HL-60 (cell line): ENCODE data around the gene CFAP54.

Source experiments
- CTCF ChIP-seq: IDR thresholded peaks from one replicate; pipeline ENCODE4 v1.5.1; 2011; ENCODE audit warnings: low read length, control low read depth, inconsistent platforms; ENCODE audit not compliant: insufficient read depth
- GABPA ChIP-seq: IDR thresholded peaks from 2 replicates; pipeline ENCODE4 v1.6.1; 2012; ENCODE audit warnings: low read depth
- POLR2AphosphoS5 ChIP-seq: IDR thresholded peaks from 2 replicates; pipeline ENCODE4 v1.6.1; 2012; ENCODE audit warnings: low read depth
- TF ChIP-seq, protein P1 (sequence below): IDR thresholded peaks from 2 replicates; pipeline ENCODE4 v1.6.1; 2012; ENCODE audit warnings: low read depth; ENCODE audit not compliant: insufficient replicate concordance

- TF ChIP-seq POLR2AphosphoS5: no peak
- no peak for TF ChIP-seq CTCF
- TF ChIP-seq, protein P1, sequence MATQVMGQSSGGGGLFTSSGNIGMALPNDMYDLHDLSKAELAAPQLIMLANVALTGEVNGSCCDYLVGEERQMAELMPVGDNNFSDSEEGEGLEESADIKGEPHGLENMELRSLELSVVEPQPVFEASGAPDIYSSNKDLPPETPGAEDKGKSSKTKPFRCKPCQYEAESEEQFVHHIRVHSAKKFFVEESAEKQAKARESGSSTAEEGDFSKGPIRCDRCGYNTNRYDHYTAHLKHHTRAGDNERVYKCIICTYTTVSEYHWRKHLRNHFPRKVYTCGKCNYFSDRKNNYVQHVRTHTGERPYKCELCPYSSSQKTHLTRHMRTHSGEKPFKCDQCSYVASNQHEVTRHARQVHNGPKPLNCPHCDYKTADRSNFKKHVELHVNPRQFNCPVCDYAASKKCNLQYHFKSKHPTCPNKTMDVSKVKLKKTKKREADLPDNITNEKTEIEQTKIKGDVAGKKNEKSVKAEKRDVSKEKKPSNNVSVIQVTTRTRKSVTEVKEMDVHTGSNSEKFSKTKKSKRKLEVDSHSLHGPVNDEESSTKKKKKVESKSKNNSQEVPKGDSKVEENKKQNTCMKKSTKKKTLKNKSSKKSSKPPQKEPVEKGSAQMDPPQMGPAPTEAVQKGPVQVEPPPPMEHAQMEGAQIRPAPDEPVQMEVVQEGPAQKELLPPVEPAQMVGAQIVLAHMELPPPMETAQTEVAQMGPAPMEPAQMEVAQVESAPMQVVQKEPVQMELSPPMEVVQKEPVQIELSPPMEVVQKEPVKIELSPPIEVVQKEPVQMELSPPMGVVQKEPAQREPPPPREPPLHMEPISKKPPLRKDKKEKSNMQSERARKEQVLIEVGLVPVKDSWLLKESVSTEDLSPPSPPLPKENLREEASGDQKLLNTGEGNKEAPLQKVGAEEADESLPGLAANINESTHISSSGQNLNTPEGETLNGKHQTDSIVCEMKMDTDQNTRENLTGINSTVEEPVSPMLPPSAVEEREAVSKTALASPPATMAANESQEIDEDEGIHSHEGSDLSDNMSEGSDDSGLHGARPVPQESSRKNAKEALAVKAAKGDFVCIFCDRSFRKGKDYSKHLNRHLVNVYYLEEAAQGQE: no peak
- TF ChIP-seq GABPA: no peak
These were observed 40.5 kb downstream of the CFAP54 start for GRCh38 chr12:96529912-96530311.
